ENCODE results near the gene CFAP74. TPM values are rescaled to one million over a fixed set of nuclear protein-coding genes. Genes with fewer than 3 reads are reported as not detected.

CFAP74 gene
- total and polyA plus RNA-seq, 2 of the 4 experiments (the other 2 are of a cell fraction) = not detected

- dilution Hi-C loops (cut with HindIII; ENCODE audit: low sequenced_read_pairs, unreplicated experiment) = no loop called here
- H4K20me1 ChIP-seq (ENCODE audit: insufficient read depth, low read length) = no peaks in the 10 kb centered on the region; the same call in 1 of the 2 replicates
- H3K9me1 ChIP-seq (ENCODE audit: insufficient read depth, low read length) = no peaks in the 10 kb centered on the region
- no peak for ATAC-seq (ENCODE audit: low read depth)
- no peak overlapping the region for H3K14ac ChIP-seq (replicated peaks; ENCODE audit: low read depth, low read length)
- 78% methylated on average over 6 of the region's 15 CpGs; no CpG with 5 or more reads in 1 of the 2 experiments for WGBS, 2 experiments (ENCODE audit: extremely low coverage in 2 of 2, insufficient read length in 1 of 2)
- no peak overlapping the region for H3K9ac ChIP-seq (ENCODE audit: low read depth, low read length)
- H2AK9ac ChIP-seq (replicated peaks; ENCODE audit: low read depth, low read length, poor library complexity) = no peak overlapping the region
- H3K27ac ChIP-seq (ENCODE audit: insufficient read depth, low read length) = no peak overlapping the region
- peaks cover 5% of the 10 kb centered on the region; the same call in 1 of the 2 replicates for H3K9me3 ChIP-seq (ENCODE audit: control insufficient read depth, insufficient read depth, low read length)
- H3K27me3 ChIP-seq (ENCODE audit: control insufficient read depth, insufficient read depth, low read length) = peaks cover 42% of the 10 kb centered on the region
- POLR2A ChIA-PET (ENCODE audit: unreplicated experiment) = no interaction called here
- H3K36me3 ChIP-seq (ENCODE audit: control insufficient read depth, insufficient read depth, low read length) = no peaks in the 10 kb centered on the region
- H2AFZ ChIP-seq (replicated peaks; ENCODE audit: low read length, poor library complexity) = no peak overlapping the region
- H3K79me1 ChIP-seq (ENCODE audit: low read depth in 1 of 2, low read length in 2 of 2) = no peaks in the 10 kb centered on the region
- BruUV-seq (replicated peaks) = no TSS peak
- peaks cover 2% of the 10 kb centered on the region; the same call in 1 of the 2 replicates for H3K4me1 ChIP-seq (ENCODE audit: control insufficient read depth, insufficient read depth, low read length)
- CTCF ChIA-PET = interaction anchor here (0.5 kb wide), 1 partner anchor 172 kb away, joined by 3 read pairs; no protein-coding TSS in a partner anchor
- no peak overlapping the region for H3K56ac ChIP-seq (ENCODE audit: extremely low read depth, insufficient read depth, low read length)
- H3K18ac ChIP-seq (ENCODE audit: low read depth, low read length) = no peak overlapping the region
- no peak overlapping the region for H2BK5ac ChIP-seq (ENCODE audit: low read depth, low read length, poor library complexity, severe bottlenecking)
- no peak overlapping the region for H4K91ac ChIP-seq (ENCODE audit: insufficient read depth, low read depth, low read length)
- H2BK20ac ChIP-seq (ENCODE audit: low read depth, low read length) = no peak overlapping the region
- H4K5ac ChIP-seq (ENCODE audit: low read depth, low read length) = no peak overlapping the region
- no peak overlapping the region for H2BK120ac ChIP-seq (ENCODE audit: low read depth, low read length)
- no peak for DNase-seq
- H3K23ac ChIP-seq (ENCODE audit: low read depth, low read length) = no peak overlapping the region
- no peak for TF ChIP-seq POLR2A (IDR thresholded peaks at IDR 0.05; ENCODE audit: low read depth, low read length)
- no peak for TF ChIP-seq SMC3 (IDR thresholded peaks at IDR 0.05; ENCODE audit: low read depth, low read length)
- TF ChIP-seq RCOR1 (IDR thresholded peaks at IDR 0.05; ENCODE audit: insufficient replicate concordance, low read length) = no peak
- intact Hi-C loops (cut with micrococcal nuclease) = no loop called here
- in situ Hi-C loops (cut with MboI; ENCODE audit: low sequenced_read_pairs) = loop anchor here (10.0 kb wide), 1 partner anchor 87 kb away; no protein-coding TSS in a partner anchor
- no peak overlapping the region for H3K4me2 ChIP-seq (ENCODE audit: low read depth, low read length)
- no peak overlapping the region for H3K4me3 ChIP-seq (ENCODE audit: insufficient read depth, low read depth, low read length)
- H2BK15ac ChIP-seq (ENCODE audit: low read depth, low read length) = no peak overlapping the region
- no peak overlapping the region for H3K4ac ChIP-seq (ENCODE audit: low read depth, low read length)
- H4K8ac ChIP-seq (ENCODE audit: low read depth in 2 of 2, low read length in 2 of 2) = no peak overlapping the region
- H2AK5ac ChIP-seq (ENCODE audit: low read depth, low read length) = no peak overlapping the region
Observed at GRCh38 chr1:2041305-2041704, 37.7 kb upstream of the CFAP74 start.
